GM19468 (cell line): ENCODE results near the gene SORCS3.

ENCODE experiments used
- ATAC-seq: cut with Tn5 transposase; IDR thresholded peaks from one replicate; pipeline ENCODE4 v1.9.1; 2021; ENCODE audit warnings: mild to moderate bottlenecking, moderate library complexity, moderate number of reproducible peaks; ENCODE audit not compliant: unreplicated experiment; ENCODE audit errors: extremely low read depth

SORCS3 gene

DNA sequence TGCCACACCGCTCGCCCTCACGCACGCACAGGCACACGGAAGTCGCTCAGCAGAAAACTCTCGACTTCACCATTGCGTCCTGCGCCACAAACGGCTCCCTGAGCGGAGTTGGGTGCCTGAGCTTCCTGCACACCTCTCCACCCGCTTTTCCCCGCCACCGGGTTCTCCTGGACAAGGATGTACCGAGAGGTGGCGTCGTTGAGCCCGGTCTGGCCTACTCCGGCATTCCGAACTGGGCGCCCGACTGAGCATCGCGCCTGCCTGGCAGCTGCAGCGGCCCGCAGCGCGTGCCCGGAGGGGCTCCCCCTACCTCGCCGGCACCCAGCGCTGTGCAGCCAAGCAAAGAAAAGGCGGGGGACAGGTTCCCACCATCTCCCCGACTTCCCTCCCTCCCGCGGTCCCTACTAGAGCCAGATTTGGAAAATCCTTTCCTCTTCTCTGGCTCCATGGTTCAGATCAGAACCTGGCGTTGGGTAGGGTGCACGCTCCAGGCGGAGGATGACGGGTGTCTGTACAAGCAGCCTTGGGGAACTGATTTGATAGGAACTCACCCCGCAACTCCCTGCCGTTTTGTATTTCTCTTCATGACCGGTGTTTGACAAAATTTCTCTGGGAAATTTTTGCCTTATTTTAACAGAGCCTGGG lies 1.7 kb downstream of the SORCS3 start:
- ATAC-seq, result no peak

DNA sequence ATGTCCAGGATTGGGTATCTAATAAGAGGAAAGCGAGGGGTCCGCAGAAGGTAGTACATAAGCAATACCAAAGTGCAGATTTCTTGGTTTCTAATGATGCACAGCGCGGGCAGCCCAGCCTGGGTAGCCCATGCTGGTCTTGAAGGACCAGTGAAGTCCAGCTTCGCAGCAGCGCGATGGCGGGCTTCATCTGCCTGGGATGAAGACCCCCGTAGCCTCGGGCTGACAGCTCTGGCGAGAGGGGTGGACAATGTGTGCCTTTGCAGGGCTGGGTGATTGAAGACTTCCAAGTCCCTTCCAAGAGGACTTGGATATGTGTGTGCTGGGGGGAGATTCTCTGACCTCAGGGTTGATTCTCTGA lies 2.2 kb downstream of the SORCS3 start:
- ATAC-seq, result no peak

DNA sequence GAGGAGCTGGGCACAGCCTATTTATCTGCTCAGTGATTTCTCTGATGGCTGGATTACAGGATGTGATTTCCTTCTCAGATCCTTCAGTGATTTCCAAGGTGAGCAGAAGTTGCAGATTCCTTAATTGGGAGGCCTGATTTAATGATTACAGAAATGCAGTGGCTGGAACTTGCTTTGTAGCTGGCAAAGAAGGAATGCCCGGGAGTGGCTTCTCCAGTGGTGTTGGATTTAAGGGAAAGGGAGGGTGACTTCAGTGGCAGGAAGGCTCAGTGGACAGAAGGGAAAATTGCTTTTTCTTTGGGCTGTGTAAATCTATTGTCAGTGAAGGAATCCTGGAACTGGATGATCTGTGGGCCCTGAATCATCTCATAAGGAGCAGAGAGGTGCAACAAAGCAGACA lies 5.1 kb downstream of the SORCS3 start:
- no peak for ATAC-seq

DNA sequence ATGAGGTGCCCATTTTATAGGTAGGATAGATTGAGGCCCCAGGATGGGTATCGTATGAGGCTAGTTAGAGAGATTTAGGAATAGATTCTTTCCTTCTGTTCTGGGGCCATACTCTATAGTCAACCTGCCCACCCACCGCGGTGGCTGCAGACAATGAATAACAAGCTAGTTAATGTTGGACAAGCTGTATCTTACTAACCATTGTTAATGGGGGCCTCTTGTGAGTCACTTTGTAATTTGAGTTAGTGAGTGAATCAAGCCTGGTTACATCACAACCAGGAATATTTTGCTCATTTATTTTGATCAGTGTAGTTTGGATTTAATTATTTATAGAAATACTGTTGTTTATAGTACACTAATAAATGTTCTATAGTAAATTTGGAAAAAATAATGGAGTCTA lies 7.3 kb downstream of the SORCS3 start:
- ATAC-seq, result no peak

DNA sequence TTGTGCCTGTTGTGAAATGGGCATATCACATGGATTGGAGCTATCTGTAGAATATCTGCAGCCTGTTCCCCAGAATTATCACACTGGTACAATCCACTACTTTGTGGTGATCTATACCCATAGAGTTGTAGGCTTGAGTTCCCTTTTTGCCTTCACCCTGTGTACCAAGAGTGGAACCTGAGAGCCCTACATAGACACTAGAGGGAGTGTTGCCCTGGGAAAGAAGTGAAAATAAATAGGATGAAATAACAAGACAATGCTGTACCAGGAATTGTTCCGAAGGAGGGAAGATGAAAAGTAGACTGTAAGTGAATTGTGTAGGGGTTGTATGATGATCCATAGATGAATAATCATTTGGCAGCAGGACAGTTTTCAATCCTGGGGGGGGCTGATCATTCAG lies 9.0 kb downstream of the SORCS3 start:
- ATAC-seq, result no peak

DNA sequence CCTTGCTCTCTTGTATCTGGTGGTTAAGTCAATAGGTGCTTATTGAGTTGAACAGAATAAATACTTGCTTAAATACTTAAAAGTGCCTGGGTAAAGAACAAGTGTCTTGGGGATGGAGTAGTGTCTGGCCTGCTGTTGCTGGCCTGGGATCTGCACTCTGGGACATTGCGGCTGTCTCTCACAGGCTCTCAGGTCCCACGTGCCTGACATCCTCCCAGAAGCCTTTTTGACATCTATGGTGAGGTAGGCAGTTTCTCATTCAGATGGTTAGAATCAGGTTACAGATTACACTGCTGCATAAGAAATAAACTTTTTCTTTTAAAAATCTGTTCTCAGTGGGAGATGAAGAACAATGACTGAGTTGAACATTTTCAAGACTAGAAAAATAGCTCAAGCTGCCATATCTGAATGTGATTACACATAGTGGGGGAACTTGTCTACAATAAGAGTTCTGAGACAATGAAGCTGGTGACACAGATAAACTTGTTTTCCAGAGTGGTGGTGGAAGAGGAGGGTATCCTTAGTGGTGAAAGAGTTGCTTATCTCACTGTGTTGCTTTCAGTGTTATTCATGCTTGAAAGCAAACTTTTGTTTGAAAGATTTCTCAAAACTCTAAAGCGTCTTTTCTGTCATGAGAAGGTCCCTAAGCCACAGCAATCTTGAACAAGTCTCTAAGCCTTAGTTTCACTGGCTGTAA lies 9.7 kb downstream of the SORCS3 start:
- ATAC-seq, result no peak

DNA sequence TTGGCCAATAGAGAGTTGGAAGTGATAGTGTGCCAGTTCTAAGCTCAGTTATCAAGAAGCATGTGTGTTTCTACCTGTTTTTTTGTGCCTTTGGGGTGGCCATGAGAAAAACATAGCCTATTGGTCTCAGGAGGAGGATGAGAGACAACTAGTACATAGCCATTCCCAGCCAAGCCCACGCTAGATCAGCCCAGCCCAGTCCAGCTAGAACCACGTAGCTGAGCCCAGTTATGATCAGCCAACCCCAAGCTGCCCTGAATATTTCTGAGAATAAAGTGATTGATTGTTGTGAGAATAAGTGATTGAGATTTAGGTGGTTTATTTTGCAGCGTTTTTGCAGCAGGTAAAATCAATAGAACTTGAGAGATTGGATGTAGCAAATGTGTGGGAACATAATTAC lies 15.9 kb downstream of the SORCS3 start:
- no peak for ATAC-seq

DNA sequence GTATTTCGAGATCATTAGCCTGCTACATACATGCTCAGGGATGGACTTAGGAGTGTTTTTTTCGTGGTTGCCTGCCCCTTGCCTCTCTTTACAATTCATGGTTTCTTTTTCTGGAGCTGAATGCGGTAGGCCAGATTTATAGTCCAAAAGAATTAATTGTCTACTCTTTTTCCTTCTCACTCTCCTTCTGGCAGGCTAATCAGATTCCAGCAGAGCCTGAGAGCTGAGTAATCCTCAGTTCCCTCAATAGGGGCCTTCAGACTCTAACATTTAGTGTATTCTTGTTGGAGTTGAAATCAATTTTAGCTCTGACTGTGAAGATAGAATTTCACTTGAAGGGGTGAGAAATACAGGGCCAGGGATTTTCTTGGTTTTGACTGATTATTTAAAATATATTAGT lies 16.4 kb downstream of the SORCS3 start:
- ATAC-seq, result no peak

DNA sequence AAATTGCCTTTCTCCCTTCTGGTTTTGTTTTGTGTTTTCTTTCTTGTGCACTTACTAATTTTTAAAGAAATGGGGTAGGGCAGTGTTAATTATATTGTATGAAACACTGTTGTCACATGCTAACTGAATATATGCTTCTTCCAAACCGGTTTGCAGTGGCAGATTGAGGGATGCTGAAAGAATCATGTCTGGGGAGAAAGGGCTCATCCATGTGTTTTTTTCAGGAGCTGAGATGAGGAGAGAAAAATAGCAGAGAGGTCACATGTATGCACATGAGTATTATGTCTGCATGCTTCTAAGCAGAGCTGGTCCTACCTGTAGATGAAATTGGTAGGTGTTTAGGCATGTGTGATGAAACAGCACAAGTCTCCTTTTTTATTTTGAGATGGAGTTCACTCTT lies 17.0 kb downstream of the SORCS3 start:
- no peak for ATAC-seq

DNA sequence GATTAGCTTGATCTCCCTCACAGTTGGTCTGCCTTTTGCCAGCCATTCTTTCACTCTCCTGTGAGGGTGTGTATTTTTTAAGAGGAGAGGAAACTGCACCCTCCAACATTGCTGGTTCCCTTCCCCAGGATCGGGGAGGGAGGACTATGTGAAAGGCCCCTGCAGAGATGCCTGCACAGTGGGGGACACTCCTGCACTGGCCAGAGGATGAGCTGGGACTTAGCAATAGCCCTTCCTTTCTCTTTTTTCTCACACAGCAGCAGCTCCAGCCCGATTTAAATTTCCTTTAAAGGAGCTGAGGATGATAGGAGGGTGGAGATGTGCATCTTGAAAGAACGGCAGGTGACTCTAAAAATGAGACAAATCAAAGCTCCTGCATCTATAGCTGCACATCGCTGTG lies 18.7 kb downstream of the SORCS3 start:
- ATAC-seq, result no peak

DNA sequence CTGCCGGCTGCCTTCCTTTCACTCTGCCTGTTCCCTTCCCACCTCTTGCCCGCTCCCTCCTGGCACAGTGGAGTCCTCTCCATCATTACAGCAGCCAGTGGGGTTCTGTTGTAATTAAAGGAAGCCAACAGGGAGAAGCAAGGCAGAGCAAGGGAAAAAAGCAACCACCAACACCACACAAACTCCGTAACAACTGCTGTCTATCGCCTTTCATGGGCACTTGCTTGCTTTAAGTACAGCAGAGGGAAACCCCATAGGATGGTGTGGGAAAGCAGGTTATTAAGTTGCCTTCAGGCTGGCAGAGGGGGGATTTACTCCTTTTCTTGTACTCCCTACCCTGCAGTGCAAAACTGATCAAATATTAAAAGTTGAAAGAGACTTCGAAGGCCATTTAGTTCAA lies 22.0 kb downstream of the SORCS3 start:
- no peak for ATAC-seq

DNA sequence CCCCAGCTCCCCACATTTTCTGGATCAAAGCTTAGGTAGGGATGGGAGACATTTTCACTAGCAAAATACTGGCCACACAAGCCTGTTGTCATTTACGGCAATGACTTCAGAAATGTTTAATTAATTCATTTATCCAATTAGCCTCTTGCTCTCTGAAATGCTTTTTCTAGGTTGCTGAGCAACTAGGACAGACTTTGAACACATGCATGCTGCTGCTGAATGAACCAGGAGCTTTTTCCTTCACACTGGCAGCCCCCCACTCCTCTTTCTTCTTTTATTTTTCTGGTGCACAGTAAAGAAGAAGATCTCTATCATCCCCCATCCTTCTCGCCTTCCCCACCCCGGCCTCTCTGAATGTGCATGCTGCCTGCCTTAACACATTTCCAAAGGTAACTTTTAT lies 22.5 kb downstream of the SORCS3 start:
- ATAC-seq, result no peak

DNA sequence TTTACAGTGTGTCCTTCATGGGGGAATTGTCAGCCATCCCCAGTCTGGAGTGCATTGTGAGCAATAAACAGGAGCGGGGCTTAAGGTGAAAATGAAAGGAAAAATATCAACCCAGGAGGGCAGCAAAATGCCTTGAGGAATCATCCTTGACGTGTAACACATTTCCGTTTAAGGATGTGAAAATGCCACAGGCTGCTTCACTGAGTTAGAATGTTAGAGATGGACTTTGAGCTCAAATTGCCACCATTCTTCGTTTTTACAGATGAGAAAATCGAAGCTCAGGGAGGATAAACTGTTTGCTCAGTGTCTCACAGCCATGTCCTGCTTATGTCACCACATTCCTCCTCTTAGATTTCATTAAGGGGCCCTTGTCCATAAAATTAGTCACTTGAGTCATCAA lies 23.1 kb downstream of the SORCS3 start:
- no peak for ATAC-seq

DNA sequence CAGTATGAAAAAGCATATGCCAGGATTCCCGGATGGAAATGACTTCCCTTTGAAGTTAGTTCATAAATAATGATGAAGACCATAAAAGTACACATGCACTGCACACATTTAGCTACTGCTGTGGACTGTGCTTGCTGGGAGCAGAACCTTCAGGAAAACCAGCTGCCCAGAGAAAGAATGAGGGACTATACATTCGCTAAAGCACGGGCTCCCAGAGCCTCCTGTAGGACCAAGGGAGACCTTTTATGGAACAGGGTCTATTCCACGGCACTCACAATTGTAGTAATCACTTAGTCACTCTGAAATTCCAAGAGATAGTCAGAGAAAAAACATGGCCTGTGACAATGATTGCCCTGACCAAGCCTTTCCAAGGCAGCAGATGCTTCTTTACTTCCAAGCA lies 24.1 kb downstream of the SORCS3 start:
- no peak for ATAC-seq

DNA sequence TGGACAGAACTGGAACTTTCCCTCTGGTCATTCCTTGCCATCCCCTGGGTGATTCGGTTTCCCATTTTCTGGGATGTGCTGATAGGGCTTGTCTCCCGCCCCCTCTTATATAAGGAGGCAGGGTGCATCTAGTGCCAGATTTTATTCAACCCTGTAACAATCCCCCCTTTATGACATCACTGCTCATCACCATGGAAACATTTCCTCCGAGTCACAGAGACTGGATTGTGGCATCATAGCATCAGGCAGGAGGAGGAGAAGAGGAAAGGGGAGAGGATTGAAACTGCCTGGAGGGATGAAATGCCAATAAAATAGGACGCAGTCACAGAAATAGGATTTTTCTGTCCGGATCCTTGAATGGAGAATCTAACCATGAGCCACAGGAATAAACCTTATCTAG lies 25.0 kb downstream of the SORCS3 start:
- no peak for ATAC-seq

DNA sequence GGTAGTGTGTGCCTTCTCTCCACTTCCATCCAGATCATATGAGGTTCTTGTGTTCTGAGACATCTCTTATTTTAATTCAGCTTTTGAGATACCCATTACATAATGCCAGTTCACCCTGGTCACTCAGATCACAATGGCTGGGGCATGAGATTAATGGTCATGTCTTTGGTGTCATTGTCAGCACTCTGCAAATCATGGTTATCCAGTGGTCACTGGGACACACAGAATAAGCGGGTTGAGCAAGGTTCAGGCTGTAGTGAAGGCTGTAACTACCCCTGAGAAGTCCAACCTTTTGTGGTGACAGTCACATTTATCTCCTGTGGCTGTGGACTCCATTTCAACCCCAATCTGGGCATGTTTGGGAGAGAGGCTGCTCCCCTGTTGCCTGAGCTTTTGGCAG lies 35.8 kb downstream of the SORCS3 start:
- ATAC-seq, result no peak

DNA sequence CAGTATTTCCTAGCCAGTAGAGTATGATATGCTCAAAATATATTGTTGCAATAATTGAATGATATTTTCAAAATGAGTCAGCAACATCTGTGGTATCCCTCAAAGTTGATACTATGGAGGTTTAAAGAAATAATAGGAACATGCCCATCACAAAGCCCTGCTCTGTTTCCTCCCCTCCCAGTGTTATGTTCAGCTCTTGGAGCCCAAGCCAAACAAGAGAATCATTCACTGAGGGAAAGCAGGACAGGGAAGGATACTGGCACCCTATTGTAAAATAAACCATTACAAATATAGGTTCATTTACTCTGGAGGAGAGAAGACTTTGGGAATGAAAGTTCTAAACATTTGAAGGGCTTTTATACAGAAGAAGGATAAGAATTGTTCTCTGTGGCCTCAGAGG lies 37.6 kb downstream of the SORCS3 start:
- no peak for ATAC-seq

DNA sequence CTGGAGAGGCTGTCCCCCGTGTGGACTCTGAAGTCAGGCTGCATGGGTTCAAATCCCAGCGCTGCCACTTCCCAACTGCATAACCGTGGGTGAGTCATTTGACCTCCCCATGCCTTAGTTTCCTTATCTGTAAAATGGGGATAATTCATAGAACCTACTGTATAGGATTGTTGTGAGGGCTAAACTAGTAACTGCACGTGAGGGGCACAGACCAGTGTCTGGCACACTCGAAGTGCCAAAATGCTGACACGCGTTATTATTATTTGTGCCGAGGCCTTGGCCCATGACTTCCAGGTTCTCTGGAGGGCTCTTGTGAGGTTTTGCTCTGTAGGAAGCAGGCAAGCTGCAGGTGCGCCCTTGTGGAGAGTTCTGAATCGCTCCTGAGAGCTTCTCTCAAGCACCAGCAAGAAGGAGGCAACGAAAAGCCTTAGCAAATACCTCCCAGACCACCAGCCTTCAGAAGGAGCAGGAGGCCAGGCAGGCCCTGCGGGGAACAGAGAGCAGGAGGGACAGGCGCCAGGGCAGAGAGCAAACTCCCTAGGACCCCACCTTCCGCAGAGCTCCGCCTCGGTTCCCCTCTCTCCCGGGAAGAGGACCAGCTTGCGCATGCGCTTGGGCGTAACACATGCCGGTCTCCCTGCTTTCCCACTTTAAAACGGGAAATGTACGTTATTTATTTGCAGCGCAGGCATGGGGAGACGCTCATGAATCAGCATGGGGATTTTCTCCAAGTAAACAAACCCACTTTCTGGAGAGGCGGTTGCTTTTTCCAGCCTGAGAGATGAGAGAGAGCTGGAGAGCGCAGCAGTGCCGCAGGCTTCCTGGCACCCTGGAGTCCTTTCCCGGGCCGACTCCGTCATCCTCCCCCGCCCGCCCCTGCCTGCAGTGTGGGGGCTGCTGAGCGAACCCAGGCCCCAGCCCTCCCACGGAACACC lies 39.6 kb downstream of the SORCS3 start:
- no peak for ATAC-seq

DNA sequence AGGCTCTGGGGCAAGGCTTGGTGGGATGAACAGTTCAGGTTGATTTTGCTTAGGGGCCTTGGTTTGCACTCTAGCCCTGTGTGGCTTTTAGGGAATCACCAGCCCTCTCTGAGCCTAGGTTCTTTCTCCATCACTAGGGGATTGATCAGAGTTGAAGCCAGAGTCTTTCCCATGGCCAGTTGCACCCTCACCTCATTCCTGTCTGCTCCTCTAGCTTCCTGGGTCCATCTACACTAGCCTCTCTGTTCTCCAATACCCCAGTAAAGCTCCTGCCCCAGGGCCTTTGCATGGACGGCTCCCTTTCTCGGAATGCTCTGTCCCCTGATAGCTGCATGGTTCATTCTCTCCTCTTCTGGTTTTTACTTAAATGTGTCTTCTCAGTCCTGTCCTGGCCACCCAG lies 40.4 kb downstream of the SORCS3 start:
- no peak for ATAC-seq

DNA sequence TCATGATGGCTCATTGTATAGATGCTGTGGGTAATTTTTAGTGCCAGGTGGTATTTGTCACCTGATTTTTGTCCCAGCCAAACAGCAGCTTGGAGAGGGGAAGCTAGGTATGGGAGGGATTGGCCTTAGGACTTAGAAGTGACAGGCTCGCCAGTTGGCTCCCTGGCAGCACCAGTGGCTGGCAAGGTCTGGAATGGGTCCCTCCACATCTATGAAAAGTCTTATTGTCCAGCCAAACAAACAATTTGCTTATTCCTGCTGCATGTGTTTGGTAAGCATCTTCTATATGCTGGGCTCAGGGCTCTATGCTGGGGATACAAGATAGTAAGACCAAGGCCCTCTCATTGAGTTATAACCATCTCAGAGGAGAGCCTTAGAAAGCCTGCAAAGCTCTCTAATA lies 42.5 kb downstream of the SORCS3 start:
- ATAC-seq, result no peak

DNA sequence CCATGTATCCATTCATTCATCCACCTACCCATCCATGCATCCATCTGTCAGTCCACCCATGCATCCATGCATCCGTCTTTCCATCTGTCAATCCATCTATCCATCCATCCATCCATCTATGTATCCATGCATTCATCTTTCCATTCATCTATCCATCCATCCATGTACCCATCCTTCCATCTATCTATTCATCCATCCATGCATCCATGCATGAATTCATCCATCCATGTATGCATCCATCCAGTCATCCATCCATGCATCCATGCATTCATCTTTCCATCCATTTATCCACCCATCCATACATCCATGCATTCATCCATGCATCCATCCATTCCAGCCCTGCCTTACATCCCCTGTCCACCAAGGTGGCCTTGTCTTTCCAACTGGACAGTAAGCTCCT lies 45.7 kb downstream of the SORCS3 start:
- no peak for ATAC-seq
